HEK293 (cell line): ENCODE results near the gene PLCD1.

Experiments used
- KLF9 ChIP-seq: fragments of 450-650 bp; formaldehyde crosslinking; IDR thresholded peaks from 2 replicates; pipeline ENCODE4 v1.5.1; 2016; ENCODE audit warnings: missing biosample characterization, missing genetic modification characterization, low read depth
- ZBTB21 ChIP-seq: fragments of 450-650 bp; formaldehyde crosslinking; IDR thresholded peaks from 2 replicates; pipeline ENCODE4 v1.5.1; 2017; ENCODE audit warnings: missing biosample characterization, missing genetic modification characterization
- ZNF138 ChIP-seq: fragments of 450-650 bp; formaldehyde crosslinking; IDR thresholded peaks from 2 replicates; pipeline ENCODE4 v1.5.1; 2016; ENCODE audit warnings: missing biosample characterization, missing genetic modification characterization, borderline replicate concordance
- ZNF302 ChIP-seq: fragments of 450-650 bp; formaldehyde crosslinking; IDR thresholded peaks from 2 replicates; pipeline ENCODE4 v1.5.1; 2016; ENCODE audit warnings: missing biosample characterization, missing genetic modification characterization, low read depth
- ZNF324 ChIP-seq: fragments of 450-650 bp; formaldehyde crosslinking; IDR thresholded peaks from 2 replicates; pipeline ENCODE4 v1.5.1; 2016; ENCODE audit warnings: missing biosample characterization, missing genetic modification characterization
- ZNF707 ChIP-seq: fragments of 450-650 bp; formaldehyde crosslinking; IDR thresholded peaks from 2 replicates; pipeline ENCODE4 v1.5.1; 2016; ENCODE audit warnings: missing biosample characterization, missing genetic modification characterization
- ZNF785 ChIP-seq: fragments of 450-650 bp; formaldehyde crosslinking; IDR thresholded peaks from 2 replicates; pipeline ENCODE4 v1.5.1; 2016; ENCODE audit warnings: missing biosample characterization, missing genetic modification characterization
- TF ChIP-seq, protein P1 (sequence below): fragments of 450-650 bp; formaldehyde crosslinking; IDR thresholded peaks from 2 replicates; pipeline ENCODE4 v1.5.1; 2016; ENCODE audit warnings: missing biosample characterization, missing genetic modification characterization
- TF ChIP-seq, protein P2 (sequence below): fragments of 450-650 bp; formaldehyde crosslinking; IDR thresholded peaks from 2 replicates; pipeline ENCODE4 v1.5.1; 2017; ENCODE audit warnings: missing biosample characterization, missing genetic modification characterization
- TF ChIP-seq, protein P3 (sequence below): fragments of 450-650 bp; formaldehyde crosslinking; IDR thresholded peaks from 2 replicates; pipeline ENCODE4 v1.5.1; 2016; ENCODE audit warnings: missing biosample characterization, missing genetic modification characterization

GRCh38 chr3:38046821-38047220 lies 17.4 kb upstream of the PLCD1 start:
- TF ChIP-seq, protein P1, sequence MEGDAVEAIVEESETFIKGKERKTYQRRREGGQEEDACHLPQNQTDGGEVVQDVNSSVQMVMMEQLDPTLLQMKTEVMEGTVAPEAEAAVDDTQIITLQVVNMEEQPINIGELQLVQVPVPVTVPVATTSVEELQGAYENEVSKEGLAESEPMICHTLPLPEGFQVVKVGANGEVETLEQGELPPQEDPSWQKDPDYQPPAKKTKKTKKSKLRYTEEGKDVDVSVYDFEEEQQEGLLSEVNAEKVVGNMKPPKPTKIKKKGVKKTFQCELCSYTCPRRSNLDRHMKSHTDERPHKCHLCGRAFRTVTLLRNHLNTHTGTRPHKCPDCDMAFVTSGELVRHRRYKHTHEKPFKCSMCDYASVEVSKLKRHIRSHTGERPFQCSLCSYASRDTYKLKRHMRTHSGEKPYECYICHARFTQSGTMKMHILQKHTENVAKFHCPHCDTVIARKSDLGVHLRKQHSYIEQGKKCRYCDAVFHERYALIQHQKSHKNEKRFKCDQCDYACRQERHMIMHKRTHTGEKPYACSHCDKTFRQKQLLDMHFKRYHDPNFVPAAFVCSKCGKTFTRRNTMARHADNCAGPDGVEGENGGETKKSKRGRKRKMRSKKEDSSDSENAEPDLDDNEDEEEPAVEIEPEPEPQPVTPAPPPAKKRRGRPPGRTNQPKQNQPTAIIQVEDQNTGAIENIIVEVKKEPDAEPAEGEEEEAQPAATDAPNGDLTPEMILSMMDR, result no peak
- TF ChIP-seq, protein P2, sequence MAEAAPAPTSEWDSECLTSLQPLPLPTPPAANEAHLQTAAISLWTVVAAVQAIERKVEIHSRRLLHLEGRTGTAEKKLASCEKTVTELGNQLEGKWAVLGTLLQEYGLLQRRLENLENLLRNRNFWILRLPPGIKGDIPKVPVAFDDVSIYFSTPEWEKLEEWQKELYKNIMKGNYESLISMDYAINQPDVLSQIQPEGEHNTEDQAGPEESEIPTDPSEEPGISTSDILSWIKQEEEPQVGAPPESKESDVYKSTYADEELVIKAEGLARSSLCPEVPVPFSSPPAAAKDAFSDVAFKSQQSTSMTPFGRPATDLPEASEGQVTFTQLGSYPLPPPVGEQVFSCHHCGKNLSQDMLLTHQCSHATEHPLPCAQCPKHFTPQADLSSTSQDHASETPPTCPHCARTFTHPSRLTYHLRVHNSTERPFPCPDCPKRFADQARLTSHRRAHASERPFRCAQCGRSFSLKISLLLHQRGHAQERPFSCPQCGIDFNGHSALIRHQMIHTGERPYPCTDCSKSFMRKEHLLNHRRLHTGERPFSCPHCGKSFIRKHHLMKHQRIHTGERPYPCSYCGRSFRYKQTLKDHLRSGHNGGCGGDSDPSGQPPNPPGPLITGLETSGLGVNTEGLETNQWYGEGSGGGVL (tag by site-specific recombination), result no peak
- TF ChIP-seq ZNF707, result no peak
- no peak for TF ChIP-seq ZNF302
- no peak for TF ChIP-seq KLF9 (tag by site-specific recombination)
- TF ChIP-seq ZNF324 (tag by site-specific recombination), result no peak
- TF ChIP-seq ZBTB21 (tag by site-specific recombination), result no peak
- TF ChIP-seq ZNF138 (tag by site-specific recombination), result no peak
- no peak for TF ChIP-seq ZNF785 (tag by site-specific recombination)
- TF ChIP-seq, protein P3, sequence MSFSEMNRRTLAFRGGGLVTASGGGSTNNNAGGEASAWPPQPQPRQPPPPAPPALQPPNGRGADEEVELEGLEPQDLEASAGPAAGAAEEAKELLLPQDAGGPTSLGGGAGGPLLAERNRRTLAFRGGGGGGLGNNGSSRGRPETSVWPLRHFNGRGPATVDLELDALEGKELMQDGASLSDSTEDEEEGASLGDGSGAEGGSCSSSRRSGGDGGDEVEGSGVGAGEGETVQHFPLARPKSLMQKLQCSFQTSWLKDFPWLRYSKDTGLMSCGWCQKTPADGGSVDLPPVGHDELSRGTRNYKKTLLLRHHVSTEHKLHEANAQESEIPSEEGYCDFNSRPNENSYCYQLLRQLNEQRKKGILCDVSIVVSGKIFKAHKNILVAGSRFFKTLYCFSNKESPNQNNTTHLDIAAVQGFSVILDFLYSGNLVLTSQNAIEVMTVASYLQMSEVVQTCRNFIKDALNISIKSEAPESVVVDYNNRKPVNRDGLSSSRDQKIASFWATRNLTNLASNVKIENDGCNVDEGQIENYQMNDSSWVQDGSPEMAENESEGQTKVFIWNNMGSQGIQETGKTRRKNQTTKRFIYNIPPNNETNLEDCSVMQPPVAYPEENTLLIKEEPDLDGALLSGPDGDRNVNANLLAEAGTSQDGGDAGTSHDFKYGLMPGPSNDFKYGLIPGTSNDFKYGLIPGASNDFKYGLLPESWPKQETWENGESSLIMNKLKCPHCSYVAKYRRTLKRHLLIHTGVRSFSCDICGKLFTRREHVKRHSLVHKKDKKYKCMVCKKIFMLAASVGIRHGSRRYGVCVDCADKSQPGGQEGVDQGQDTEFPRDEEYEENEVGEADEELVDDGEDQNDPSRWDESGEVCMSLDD (tag by site-specific recombination), result no peak
